ELF-1 (cell line): ENCODE measurements around the gene UVRAG.
"Not testable (repeated sequence)": the region's sequence is repeated elsewhere in the genome, so short reads cannot be mapped to it uniquely, and the experiment has no call there.

ENCODE experiments used
- DNase-seq: peaks from one replicate; pipeline ENCODE4 v3.0.0-alpha.2; 2016; ENCODE audit warnings: low read depth, low spot score

The UVRAG gene

DNA sequence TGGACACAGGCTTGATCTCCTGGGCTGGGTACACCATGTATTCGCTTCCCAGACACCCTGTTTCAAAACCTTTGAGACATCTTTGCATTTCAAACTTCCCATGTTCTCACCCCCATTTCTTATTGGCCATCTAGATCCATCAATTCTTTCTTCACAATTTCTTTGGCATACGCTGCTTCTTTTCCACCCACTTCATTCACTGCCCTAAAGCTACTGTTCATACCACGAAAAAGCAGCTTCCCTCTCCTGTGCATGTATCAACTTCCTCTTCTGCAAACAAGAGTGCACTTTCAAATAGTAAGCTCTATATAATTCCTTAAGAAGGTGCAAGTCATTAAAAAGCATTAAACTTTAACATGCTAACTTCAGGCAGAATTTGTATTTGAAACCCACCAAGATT is 21.4 kb downstream of the UVRAG start:
- DNase-seq = no peak

DNA sequence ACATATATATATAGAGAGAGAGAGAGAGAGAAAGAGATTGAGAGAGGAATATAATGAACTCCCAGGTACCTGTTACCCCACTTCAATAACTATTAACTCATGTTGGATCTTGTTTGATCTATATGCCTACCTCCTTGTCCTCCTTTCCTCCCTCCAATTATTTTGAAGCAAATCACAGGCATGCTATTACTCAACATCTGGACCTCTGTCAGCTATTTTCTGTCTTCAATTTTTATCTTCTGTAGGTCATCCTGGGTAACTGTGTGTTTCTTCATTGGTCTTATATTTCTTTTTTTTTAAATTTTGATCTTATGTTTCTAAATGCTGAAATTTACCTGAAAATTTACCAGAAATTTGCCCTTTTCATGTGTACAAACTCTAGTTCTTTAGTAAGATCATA is 24.8 kb downstream of the UVRAG start:
- no peak for DNase-seq

DNA sequence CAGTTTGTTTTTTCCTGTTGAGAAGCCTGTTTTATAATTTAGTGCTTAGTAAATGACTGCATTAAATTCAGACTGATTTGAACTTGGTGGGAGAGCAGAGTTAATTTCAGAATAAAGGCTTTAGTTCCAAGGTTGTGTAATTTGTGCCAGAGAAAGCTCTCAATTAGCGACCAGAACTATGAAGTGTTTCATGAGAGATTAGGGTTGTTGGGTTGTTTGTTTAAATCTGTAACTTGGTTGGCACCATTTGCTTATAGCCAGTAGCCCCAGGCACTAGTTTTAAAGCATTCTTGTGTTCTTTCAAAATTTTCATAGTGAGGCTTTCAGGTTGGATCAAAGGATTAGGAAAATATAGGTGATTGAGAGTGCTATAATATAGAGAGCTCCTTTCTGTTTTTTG is 25.5 kb downstream of the UVRAG start:
- no peak for DNase-seq

DNA sequence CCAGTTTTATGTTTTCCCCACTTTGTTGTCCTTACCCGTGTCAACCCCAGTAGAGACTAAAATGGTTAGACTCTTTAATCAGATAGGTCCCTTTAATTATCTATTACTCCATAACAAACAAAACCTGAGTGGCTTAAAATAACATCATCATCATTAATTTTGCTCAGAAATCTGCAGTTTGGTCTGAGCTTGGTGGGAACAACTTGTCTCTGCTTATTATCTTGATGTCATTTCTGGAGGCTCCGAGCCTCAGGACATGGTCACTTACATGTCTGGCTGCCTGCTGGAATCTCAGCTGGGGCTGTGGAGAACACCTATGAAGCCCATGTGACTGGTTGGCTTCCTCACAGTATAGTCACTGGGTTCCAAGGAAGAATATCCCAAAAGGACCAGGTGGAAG is 26.7 kb downstream of the UVRAG start:
- DNase-seq = peak; percentile 12

DNA sequence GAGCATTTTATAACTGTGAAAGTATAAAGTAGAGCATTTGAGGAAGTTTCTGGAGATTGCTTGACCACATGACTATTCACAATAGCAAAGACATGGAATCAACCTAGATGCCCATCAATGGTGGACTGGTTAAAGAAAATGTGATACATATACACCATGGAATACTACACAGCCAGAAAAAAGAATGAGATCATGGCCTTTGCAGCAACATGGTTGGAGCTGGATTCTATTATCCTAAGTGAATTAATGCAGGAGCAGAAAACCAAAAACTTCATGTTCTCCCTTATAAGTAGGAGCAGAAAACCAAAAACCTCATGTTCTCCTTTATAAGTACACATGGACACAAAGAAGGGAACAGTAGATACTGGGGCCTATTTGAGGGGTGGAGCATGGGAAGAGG is 30.3 kb downstream of the UVRAG start:
- no peak for DNase-seq

DNA sequence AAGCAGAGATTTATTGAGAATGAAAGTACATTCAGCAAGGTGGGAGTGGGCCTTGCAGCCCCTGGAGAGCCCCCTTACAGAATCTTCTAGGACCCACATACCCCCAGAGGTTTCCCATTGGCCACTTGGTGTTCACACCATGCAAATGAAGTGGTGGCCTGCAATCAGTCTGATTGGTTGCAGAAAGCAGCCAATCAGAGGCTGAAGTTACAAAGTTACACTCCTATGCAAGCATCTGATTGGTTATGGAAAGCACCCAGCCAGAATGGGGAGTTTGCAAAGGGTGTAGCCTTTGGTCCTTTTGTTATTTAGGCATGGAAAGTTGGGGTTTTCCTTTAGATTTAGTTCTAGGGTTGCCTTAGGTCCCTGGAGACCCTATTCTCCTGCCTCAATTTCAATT is 34.9 kb downstream of the UVRAG start:
- no peak for DNase-seq

DNA sequence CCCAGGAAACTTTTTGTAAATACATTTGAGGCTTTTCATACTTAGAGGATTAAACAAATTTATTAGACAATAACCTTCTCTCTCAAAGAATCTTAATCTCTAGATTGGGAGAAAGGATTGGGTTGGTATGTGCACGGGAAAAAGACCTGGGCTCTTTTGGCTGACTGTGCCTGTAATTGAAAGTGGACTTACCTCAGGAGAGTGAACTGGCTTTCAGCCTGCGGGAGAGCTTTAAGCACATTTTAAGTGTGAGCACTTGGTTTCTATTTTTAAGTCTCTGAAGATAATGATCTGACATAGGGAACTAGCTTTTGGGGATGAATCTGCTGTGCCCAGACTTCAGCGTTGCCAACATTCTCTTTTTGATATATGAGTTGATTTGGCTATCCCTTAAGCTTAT is 35.8 kb downstream of the UVRAG start:
- DNase-seq = no peak

DNA sequence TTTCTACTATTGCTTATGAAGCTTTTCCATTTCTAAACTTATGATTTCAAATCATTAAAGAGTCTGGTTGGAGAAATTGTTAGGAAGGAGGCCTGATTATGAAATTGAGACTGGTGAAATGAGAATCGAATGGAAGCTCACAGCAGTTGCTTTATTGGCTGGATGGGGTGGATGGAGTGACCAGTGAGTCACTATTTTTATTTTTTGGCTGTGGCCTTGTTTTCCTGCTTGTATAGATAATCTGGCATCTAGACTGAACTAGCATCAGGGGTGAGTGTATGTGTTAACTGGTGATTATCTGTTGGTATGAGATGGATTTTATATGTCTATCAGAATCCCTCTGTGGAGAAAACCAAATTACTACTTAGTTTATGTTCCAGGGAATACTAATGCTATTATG is 36.2 kb downstream of the UVRAG start:
- DNase-seq = no peak

DNA sequence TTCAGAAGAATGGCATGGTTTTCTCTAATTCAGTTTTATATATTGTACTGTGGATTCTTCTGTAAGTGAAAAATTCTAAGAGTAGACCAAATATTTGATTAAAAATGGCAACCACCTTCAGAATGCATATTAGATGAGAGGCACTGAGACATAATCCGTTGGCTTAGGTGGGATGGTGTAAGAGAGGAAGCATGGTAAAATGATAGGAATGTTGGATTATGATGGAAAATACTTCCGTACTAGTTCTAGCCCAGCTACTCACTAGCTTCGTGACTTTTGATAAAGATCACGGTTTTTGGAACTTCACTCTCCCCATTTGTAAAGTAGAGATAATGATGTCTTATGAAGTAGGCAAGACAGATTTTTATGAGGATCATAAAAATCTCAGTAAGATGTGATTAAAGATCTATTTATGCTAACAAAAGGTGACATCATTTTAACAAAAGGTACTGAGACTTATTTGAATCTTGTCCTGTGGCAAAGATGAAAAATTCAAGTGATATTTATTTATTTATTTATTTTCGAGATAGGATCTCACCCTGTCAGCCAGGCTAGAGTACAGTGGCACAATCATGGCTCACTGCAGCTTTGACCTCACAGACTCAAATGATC is 37.5 kb downstream of the UVRAG start:
- DNase-seq = no peak

DNA sequence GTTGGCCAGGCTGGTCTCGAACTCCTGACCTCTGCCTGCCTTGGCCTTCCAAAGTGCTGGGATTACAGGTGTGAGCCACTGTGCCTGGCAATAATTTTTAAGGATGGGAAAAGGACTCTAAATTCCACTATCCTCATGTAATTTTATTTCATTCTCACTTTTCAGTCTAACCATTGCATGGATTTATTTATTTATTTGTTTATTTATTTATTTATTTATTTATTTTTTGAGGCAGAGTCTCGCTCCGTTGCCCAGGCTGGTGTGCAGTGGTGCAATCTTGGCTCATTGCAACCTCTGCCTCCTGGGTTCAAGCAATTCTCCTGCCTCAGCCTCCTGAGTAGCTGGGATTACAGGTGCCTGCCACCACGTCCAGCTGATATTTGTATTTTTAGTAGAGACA is 38.6 kb downstream of the UVRAG start:
- not testable (repeated sequence) for DNase-seq

DNA sequence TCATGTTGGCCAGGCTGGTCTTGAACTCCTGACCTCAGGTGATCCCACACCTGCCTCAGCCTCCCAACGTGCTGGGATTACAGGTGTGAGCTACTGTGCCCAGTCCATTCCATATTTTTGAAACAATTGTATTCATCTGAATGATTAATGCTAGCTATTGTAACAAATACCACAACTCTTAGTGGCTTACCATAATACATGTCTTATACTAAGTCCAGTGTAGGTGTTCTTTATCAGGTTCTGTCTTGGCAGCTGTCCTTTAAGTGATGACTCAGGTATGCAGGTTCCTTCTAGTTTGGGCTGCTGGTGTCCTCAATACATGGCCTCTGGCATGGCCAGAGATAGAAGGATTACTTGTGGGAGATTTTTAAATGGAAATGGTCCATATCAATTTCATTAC is 39.0 kb downstream of the UVRAG start:
- no peak for DNase-seq

DNA sequence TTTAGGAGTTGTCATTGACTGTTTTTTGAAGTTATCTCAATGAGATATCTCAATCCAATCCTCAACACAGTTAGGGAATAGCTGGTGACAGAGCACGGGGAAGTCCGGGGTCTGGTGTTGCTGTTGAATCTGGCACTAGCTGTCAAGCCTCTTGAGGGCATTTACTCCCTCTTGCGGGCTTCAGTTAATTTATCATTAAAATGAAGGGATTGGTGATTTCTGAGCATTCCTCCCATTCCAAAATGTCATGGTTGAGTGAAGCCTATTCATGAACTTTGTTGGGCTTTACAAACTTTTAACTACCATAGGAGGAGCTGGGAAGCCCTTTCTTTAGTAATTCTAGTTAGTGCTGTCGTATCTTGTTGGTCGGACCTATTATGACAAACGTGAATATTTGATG is 40.2 kb downstream of the UVRAG start:
- peak; percentile 33 for DNase-seq

DNA sequence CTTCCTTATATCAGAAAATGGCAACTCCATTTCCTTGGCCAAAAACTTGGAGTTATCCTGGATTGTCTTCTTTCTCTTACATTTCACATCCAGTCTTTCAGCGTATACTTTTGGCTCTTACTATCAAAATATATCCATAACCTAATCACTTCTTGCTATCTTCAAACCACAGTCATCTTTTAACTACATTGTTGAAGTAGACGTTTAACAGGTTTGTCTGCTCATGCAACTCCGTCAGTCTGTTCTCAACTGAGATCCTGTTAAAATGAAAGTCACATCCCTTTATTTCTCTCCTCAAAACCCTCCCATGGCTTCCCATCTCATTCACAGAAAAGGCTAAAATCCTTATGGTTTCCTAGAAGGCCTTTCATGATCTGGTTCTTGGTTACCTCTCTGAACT is 41.9 kb downstream of the UVRAG start:
- no peak for DNase-seq

DNA sequence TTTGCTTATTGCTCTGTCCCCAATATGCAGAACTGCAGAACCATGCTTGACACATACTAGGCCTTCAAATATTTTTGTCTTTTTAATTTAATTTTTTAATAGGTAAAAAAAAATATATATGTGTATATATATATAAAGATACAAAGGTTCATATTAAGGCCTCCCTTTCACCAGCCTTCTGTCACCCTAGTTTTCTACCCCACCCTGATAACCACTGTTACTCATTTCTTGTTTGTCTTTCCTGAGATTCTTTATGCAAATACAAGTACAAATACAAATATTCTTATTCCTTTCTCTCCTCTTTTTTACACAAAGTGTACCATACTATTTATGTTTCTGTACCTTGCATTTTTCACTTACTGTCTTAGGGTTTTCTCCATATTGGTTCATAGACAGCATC is 43.0 kb downstream of the UVRAG start:
- DNase-seq = no peak

DNA sequence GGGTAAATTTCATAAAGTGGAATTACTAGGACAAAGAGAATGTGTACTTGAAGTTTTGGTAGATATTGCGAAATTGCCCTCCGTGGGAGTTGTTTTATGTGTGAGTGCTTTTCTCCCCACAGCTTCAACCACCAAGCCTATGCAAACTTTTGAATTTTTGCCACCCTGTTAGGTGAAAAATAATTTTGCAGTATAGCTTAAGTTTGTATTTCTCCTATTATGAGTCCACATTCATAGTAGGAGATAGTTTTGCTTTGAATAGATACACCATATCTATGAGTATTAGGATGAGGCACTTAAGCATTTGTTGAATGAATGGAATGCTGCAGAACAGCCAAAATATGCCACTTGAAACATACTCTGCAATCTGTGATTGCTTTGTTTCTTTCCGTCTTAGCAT is 43.6 kb downstream of the UVRAG start:
- DNase-seq = no peak

DNA sequence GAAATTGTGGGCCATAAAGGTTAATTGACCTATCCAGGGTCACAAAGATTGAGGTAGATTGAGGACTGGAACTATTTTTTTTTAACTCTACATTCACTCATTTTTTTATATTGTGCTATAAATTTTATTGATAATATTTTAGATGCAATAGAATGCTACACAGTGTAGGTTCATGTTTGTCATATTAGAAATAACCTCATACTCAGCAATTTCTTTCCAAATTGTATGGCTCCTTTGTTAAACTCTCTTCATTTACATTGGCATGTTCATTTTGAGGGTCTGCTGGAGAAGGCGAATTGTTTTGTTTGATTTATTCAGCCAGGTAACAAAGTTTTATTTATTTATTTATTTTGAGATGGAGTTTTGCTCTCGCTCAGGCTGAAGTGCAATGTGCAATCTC is 44.6 kb downstream of the UVRAG start:
- no peak for DNase-seq

DNA sequence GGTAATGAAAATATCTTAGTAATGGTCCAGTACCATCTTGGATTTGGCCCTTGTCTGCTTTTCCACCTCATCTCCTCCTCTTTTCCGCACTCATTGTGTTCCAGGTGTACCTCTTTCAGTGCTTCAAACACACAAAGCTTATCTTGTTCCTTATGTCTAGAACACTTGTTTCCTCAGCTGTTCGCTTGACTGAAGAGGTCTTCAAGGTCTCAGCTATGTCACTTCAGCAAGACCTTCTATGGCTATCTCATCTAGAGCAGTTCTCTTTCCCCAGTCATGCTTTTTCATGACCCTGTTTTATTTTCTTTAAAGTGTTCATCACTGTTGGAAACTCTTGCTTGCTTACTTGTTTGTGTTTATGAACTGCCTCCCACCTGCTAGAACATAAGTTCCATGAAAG is 47.4 kb downstream of the UVRAG start:
- no peak for DNase-seq

DNA sequence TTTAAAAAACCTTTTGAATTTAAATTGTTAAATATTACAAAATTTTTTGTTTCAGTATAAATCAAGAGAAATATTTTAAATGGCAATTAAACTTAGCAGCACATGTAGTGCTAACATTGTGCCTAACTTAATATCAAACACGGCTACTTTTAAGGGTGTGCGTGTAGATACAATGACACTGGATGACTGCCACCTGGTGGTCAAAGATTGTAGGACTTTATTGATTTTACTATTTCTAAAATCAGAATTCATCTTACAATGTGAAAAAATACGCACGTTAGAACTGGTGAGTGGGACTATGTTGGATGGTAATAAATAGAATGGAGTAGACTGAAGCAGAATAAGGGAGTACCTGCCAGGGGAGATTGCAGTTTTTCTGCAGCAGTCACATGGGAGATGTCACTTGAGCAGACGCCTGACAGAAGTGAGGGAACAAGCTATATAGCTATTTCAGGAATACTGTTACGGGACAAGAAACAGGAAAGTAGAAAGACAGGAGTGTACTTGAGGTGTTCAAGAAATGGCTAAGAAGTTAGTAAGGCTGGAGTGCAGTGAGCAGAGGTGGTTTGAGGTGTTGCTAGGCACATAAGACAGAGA is 52.9 kb downstream of the UVRAG start:
- no peak for DNase-seq

DNA sequence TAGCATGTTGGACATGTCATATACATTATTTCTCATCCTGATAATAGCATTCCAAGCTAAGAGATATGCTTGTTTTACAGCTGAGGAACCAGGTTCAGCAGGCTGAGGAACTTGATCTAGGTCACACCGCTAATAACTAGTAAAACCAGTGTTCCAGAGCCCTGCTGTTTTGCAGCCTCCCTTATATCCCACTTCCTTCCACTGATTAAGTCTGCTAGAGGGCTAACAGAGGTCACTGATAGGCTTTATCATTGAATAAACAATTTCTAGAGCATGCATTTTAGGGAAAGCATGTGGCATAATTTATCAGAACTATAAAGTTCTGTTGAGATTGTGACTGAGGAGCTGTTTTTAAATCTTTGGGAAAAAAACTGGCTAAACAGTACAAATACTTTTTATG is 54.0 kb downstream of the UVRAG start:
- no peak for DNase-seq

DNA sequence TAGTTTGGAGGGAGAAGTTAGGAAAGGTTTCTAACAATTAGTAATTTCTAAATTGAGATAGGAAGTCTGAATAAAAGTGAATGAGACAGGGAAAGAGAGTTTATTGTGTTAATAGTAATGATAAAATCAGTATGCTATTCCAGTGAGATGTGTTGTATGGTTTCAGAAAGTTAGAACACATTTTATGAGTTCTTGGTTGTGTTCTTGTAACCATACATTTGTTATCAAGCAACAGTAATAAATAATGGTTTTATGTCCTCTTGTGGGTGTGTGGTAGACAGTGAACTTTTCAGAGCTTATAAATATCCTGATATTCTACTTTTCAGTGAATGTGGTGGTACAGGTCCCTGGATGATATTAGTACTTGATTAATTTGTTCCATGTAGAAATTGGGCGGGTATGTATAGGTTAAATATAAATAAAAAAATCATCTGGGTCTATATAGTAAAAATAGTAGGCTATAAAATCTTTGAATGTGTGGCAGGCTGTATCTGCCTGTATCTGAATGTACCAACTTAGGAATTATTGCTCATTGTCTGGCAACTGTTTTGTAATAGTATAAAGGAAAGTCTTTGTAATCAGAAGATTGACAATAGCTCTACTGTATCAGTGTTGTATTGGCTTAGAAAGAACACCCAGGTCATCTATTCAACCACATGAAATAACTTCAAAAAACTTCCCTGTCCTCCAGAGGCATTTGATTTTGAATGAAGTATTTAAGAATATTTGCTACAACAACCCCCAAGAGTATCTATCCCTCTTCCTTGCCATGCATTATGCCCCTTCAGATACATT is 54.8 kb downstream of the UVRAG start:
- no peak for DNase-seq

DNA sequence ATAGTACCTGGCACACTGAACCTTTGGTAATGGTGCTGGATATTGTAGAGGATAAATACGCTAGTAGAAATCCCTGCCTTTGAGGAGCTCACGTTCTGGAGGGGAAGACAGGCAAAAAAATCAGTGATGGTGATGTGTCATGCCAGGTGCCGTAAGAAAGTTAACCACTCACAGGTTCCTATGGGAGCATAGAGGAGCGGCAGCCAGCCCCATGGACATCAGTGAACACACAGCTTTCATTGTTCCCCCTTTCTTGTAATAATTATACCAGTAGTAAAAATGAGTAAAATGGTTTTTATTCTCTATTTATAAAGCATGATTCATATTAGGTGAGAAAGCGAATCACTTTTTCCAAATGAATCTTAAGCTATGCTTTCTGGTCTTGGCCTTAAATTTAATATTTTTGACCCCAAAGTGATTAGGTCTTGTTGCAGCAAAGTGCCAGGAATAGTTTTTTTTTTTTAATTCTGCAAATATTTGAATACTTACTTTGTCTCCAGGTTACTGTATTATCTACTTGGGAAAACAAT is 57.9 kb downstream of the UVRAG start:
- DNase-seq = no peak

DNA sequence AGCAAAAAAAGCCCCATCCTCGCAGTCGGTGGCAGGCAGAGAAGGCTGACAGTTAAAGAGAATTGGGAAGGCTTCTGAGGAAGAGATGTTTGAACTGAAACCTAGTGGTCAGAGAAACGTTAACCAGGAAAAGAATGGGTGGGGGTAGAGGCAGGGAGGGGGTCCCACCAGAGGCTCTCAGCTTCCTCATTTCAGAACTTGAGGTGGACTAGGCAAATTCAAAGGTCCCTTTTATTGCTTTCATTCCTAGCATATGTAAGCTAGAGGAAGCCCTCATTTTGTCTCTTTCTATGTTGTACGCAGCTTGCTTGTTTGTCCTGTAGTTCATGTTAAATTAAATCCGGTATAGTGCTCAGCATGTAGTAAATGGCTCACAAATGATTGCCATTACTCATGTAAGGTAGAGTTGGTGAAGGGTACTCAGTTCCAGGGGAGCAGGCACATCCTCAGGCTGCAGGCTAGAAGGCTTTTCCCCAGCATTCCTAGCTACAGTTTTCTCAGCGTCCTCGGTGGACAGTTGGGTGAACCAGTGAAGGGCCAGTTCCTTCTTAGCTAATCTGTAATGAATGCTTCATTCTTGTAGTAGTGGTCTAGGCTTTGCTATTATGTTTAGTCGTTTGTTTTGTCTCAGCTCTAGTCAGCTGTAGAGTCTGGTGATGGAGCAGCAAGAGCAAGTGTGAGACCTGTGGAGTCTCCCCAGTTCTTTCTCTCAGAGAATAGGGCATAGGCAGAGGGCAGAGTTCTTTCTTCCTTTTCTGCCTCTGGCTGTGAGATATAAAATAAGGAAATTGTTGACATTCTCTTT is 58.6 kb downstream of the UVRAG start:
- DNase-seq = no peak
